GM13976 (cell line): ENCODE data around the gene BIN1.

Experiments
- DNase-seq: peaks from one replicate; pipeline ENCODE4 v3.0.0; 2012; ENCODE audit warnings: low spot score
- CTCF ChIP-seq: IDR thresholded peaks from 2 replicates; pipeline ENCODE4 v1.5.1; 2012; ENCODE audit warnings: borderline replicate concordance, mild to moderate bottlenecking; ENCODE audit not compliant: insufficient read depth; ENCODE audit errors: extremely low read depth, missing control alignments, control extremely low read depth
- in situ Hi-C: fragments of 300-500 bp; cut with MboI; formaldehyde crosslinking; loops from one replicate; pipeline ENCODE4 v1.12.0; 2022; ENCODE audit warnings: low sequenced_read_pairs, mixed read lengths, inconsistent platforms; ENCODE audit not compliant: unreplicated experiment

The BIN1 gene

GRCh38 chr2:127097841-127098651 lies 8.9 kb downstream of the BIN1 start:
- no peak for DNase-seq
- in situ Hi-C loops: no loop called here
- no peak for TF ChIP-seq CTCF

GRCh38 chr2:127097471-127097765 lies 9.5 kb downstream of the BIN1 start:
- in situ Hi-C loops: no loop called here
- DNase-seq: no peak

GRCh38 chr2:127096718-127097470 lies 10.1 kb downstream of the BIN1 start:
- DNase-seq: no peak
- in situ Hi-C loops: no loop called here
- TF ChIP-seq CTCF: no peak

More at GRCh38 chr2:127097471-127097765, 9.5 kb downstream of the BIN1 start:
- TF ChIP-seq CTCF: no peak

GRCh38 chr2:127096280-127096679 lies 10.7 kb downstream of the BIN1 start:
- no peak for TF ChIP-seq CTCF
- no peak for DNase-seq
- in situ Hi-C loops: no loop called here

GRCh38 chr2:127095784-127096183 lies 11.2 kb downstream of the BIN1 start:
- no peak for TF ChIP-seq CTCF
- no peak for DNase-seq
- in situ Hi-C loops: no loop called here

- in situ Hi-C loops: no loop called here
- no peak for DNase-seq
- TF ChIP-seq CTCF: no peak
These were observed 11.7 kb downstream of the BIN1 start for GRCh38 chr2:127095367-127095641.
